ENCODE results near the gene DMGDH. TPM values are rescaled to one million over a fixed set of nuclear protein-coding genes. Genes with fewer than 3 reads are reported as not detected.

The DMGDH gene
- total and polyA plus RNA-seq, 2 of the 4 experiments (the other 2 are of a cell fraction) = 0.18 TPM; not detected in 1

DNA sequence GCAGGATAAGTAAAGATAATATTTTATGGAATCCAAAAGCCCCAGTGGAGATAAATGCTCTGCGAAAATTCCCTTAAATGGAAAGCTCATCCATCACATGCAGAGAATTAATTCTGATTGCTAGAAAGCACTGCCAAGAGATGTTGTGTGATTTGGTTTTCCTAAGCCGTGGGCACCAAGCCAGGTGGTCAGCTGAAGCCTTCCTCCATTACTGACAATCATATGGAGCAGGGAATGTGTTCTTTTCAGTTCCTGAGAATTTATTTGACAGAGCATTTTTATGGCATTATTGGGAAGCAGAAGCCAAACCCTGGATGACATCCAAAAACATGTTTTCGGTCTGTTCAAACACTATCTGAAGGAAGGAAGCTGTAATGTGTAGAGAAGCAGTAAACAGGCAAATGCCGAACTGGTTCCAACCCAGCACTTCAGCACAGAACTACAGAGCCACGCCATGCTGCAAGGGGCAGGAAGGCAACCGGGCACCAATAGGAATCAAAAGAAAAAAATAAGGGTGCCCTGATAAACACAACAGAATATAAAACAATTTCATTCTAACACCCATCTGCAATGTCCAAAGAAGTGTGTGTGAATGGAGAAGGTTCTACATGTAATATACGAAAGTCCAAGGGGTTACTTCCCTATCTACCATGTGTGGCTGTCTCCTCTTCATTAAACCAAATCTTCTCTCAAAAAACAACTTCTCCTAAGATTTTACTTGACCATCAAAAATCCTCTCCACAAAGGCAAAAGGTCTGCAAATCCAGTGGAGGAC, 96.6 kb downstream of the DMGDH start (continued):
- TF ChIP-seq CHD1 (IDR thresholded peaks at IDR 0.05; ENCODE audit: low read depth, low read length) (no peak), MAFK (IDR thresholded peaks at IDR 0.05; ENCODE audit: low read depth, low read length) (no peak)

DNA sequence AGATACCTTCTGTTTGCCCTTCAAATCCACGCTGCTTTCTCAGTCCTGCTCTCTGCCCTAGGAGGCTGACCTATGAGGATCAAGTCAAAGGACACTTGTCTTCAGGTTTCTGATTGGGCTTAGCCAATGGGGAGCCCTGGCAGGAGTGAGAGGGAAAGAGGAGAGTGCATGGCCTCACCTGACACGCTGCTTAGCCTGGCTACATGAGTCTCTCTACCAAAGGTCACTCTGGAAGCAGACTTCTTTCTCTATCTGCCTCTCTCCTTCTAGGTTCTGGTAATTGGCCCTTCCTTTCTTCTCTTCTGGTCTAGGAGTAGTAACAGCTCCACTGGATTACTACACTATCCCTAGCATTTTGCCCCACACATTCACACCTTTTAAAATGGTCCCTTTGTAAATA, 97.5 kb downstream of the DMGDH start:
- Histone ChIP-seq H3K18ac (ENCODE audit: low read depth, low read length) (no peak overlapping the region), H4K91ac (ENCODE audit: insufficient read depth, low read depth, low read length) (peak overlapping the region; percentile 38; the same call in 1 of the 2 replicates), H3K23ac (ENCODE audit: low read depth, low read length) (no peak overlapping the region), H2AK5ac (ENCODE audit: low read depth, low read length) (peak overlapping the region; percentile 39; the same call in 1 of the 2 replicates), H3K27me3 (ENCODE audit: control insufficient read depth, insufficient read depth, low read length) (no peaks in the 10 kb centered on the region), H3K36me3 (ENCODE audit: control insufficient read depth, insufficient read depth, low read length) (no peaks in the 10 kb centered on the region), H3K4me1 (ENCODE audit: control insufficient read depth, insufficient read depth, low read length) (peaks cover 25% of the 10 kb centered on the region), H3K4me3 (ENCODE audit: insufficient read depth, low read depth, low read length) (no peak overlapping the region), H3K9me3 (ENCODE audit: control insufficient read depth, insufficient read depth, low read length) (no peaks in the 10 kb centered on the region), H3K56ac (ENCODE audit: extremely low read depth, insufficient read depth, low read length) (no peak overlapping the region), H2BK5ac (ENCODE audit: low read depth, low read length, poor library complexity, severe bottlenecking) (no peak overlapping the region), H4K8ac (ENCODE audit: low read depth in 2 of 2, low read length in 2 of 2) (peak overlapping the region in 1 of 2 experiments; percentile 9; a peak in 1 of 4 replicates), H3K14ac (replicated peaks; ENCODE audit: low read depth, low read length) (0 out of 2 replicates have a peak overlapping the region, but pooled peaks have one; percentile 24), H3K9ac (ENCODE audit: low read depth, low read length) (no peak overlapping the region), H2AFZ (replicated peaks; ENCODE audit: low read length, poor library complexity) (no peak overlapping the region), H3K9me1 (ENCODE audit: insufficient read depth, low read length) (peaks cover 14% of the 10 kb centered on the region; the same call in 1 of the 2 replicates), H2BK20ac (ENCODE audit: low read depth, low read length) (no peak overlapping the region), H4K5ac (ENCODE audit: low read depth, low read length) (0 out of 2 replicates have a peak overlapping the region, but pooled peaks have one; percentile 31), H3K4ac (ENCODE audit: low read depth, low read length) (no peak overlapping the region), H3K4me2 (ENCODE audit: low read depth, low read length) (no peak overlapping the region), H3K79me1 (ENCODE audit: low read depth in 1 of 2, low read length in 2 of 2) (peaks cover 17 to 26% of the 10 kb centered on the region in 2 experiments; a peak in 3 of 4 replicates), H2AK9ac (replicated peaks; ENCODE audit: low read depth, low read length, poor library complexity) (no peak overlapping the region), H3K27ac (ENCODE audit: insufficient read depth, low read length) (no peak overlapping the region), H2BK15ac (ENCODE audit: low read depth, low read length) (no peak overlapping the region), H2BK120ac (ENCODE audit: low read depth, low read length) (no peak overlapping the region; the same call in 1 of the 2 replicates), H4K20me1 (ENCODE audit: insufficient read depth, low read length) (no peaks in the 10 kb centered on the region)
- WGBS, 2 experiments (ENCODE audit: extremely low coverage in 2 of 2, insufficient read length in 1 of 2) = no CpG with 5 or more reads among the region's 2 CpGs
- TF ChIP-seq, protein P1, sequence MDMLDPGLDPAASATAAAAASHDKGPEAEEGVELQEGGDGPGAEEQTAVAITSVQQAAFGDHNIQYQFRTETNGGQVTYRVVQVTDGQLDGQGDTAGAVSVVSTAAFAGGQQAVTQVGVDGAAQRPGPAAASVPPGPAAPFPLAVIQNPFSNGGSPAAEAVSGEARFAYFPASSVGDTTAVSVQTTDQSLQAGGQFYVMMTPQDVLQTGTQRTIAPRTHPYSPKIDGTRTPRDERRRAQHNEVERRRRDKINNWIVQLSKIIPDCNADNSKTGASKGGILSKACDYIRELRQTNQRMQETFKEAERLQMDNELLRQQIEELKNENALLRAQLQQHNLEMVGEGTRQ (IDR thresholded peaks at IDR 0.05; ENCODE audit: low read depth, low read length) = no peak
- no peak for TF ChIP-seq CTCF (conservative IDR thresholded peaks at IDR 0.05; ENCODE audit: low read depth, low read length)
- TF ChIP-seq, protein P2, sequence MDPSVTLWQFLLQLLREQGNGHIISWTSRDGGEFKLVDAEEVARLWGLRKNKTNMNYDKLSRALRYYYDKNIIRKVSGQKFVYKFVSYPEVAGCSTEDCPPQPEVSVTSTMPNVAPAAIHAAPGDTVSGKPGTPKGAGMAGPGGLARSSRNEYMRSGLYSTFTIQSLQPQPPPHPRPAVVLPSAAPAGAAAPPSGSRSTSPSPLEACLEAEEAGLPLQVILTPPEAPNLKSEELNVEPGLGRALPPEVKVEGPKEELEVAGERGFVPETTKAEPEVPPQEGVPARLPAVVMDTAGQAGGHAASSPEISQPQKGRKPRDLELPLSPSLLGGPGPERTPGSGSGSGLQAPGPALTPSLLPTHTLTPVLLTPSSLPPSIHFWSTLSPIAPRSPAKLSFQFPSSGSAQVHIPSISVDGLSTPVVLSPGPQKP (IDR thresholded peaks at IDR 0.05; ENCODE audit: borderline replicate concordance, low read depth, low read length) = no peak
- no peak for TF ChIP-seq BHLHE40 (IDR thresholded peaks at IDR 0.05; ENCODE audit: low read depth, low read length)
- no peak for TF ChIP-seq MXI1 (IDR thresholded peaks at IDR 0.05; ENCODE audit: borderline replicate concordance, low read depth, low read length)
- no peak for TF ChIP-seq SMC3 (IDR thresholded peaks at IDR 0.05; ENCODE audit: low read depth, low read length)
- no peak for TF ChIP-seq MAFK (IDR thresholded peaks at IDR 0.05; ENCODE audit: low read depth, low read length)
- TF ChIP-seq MAZ (IDR thresholded peaks at IDR 0.05; ENCODE audit: borderline replicate concordance, low read depth, low read length) = no peak
- no peak for TF ChIP-seq RCOR1 (IDR thresholded peaks at IDR 0.05; ENCODE audit: insufficient replicate concordance, low read length)
- no peak for TF ChIP-seq RFX5 (IDR thresholded peaks at IDR 0.05; ENCODE audit: low read depth, low read length)
- TF ChIP-seq CHD1 (IDR thresholded peaks at IDR 0.05; ENCODE audit: low read depth, low read length) = no peak
- dilution Hi-C loops (cut with HindIII; ENCODE audit: low sequenced_read_pairs, unreplicated experiment) (no loop called here), in situ Hi-C loops (cut with MboI; ENCODE audit: low sequenced_read_pairs) (loop anchor here (25.0 kb wide), 1 partner anchor 660 kb away; no protein-coding TSS in a partner anchor), intact Hi-C loops (cut with micrococcal nuclease) (no loop called here)
- POLR2A ChIA-PET (ENCODE audit: unreplicated experiment) = no interaction called here
- DNase-seq = no peak
- ATAC-seq (ENCODE audit: low read depth) = no peak
- CTCF ChIA-PET = no interaction called here
- no TSS peak for BruUV-seq (replicated peaks)
